Panc1 (cell line): Measurements from ENCODE around the gene MTAP. TPM values are rescaled to one million over a fixed set of nuclear protein-coding genes. Genes with fewer than 3 reads are reported as not detected.

Experiments
- ATAC-seq: fragments of 200-7000 bp; cut with Tn5 transposase; 2 replicates; pipeline ENCODE4 v1.9.1; 2020; ENCODE audit warnings: mild to moderate bottlenecking, moderate library complexity
- BruUV-seq: library from RNA; stranded (reverse); fragments of 400-500 nt; replicated peaks from 2 replicates; lab custom pipeline; 2021; lab: Mats Ljungman, UMichigan
- CTCF ChIA-PET: fragments of 300-600 bp; sonication (Branson Sonifier 250); formaldehyde crosslinking; loops from one replicate; lab custom pipeline; 2022; ENCODE audit warnings: antibody characterized with exemption; lab: Charles Lee
- POLR2A ChIA-PET: fragments of 300-600 bp; sonication (Branson Sonifier 250); formaldehyde crosslinking; loops from one replicate; lab custom pipeline; 2022; ENCODE audit warnings: antibody characterized with exemption; lab: Charles Lee
- DNase-seq: peaks from one replicate; pipeline ENCODE4 v3.0.0-alpha.2; 2010; ENCODE audit warnings: low read depth, low spot score
- H3K27ac ChIP-seq: 2 replicates; pipeline ENCODE4 v1.5.1; 2011; ENCODE audit warnings: mild to moderate bottlenecking, low read length, inconsistent platforms
- H3K27me3 ChIP-seq: fragments of 200-500 bp; sonication (Bioruptor generic); 2 replicates; pipeline ENCODE4 v1.6.0; 2014; ENCODE audit warnings: low read length, inconsistent platforms; ENCODE audit not compliant: control insufficient read depth, insufficient read depth
- H3K36me3 ChIP-seq: fragments of 200-500 bp; sonication (Bioruptor generic); 2 replicates; pipeline ENCODE4 v1.5.1; 2014; ENCODE audit warnings: inconsistent platforms, mild to moderate bottlenecking, low read length, moderate library complexity; ENCODE audit not compliant: control insufficient read depth, insufficient read depth
- H3K4me1 ChIP-seq: 2 replicates; pipeline ENCODE4 v1.5.1; 2011; ENCODE audit warnings: inconsistent platforms, mild to moderate bottlenecking, low read length, moderate library complexity; ENCODE audit not compliant: control insufficient read depth, insufficient read depth
- H3K4me3 ChIP-seq, 2 experiments: 2 replicates each; pipeline ENCODE4 v1.5.1; 2011 to 2012; ENCODE audit warnings: low read depth in 2 of 2, low read length in 2 of 2, mild to moderate bottlenecking in 2 of 2, inconsistent platforms in 1 of 2, moderate library complexity in 1 of 2
- H3K9me3 ChIP-seq: fragments of 200-500 bp; sonication (Bioruptor generic); 2 replicates; pipeline ENCODE4 v1.5.1; 2014; ENCODE audit warnings: low read depth, mild to moderate bottlenecking, inconsistent platforms, low read length, moderate library complexity; ENCODE audit not compliant: control insufficient read depth, insufficient read depth
- CTCF ChIP-seq: fragments of 450-650 bp; IDR thresholded peaks from 2 replicates; pipeline ENCODE4 v1.5.1; 2017; ENCODE audit warnings: mild to moderate bottlenecking
- POLR2AphosphoS5 ChIP-seq: IDR thresholded peaks from 2 replicates; pipeline ENCODE4 v1.6.1; 2012; ENCODE audit warnings: mild to moderate bottlenecking, low read depth, low read length, moderate library complexity
- REST ChIP-seq, 2 experiments: IDR thresholded peaks; 2 replicates each; pipeline ENCODE4 v1.6.1; 2011 to 2012; ENCODE audit warnings: low read depth in 2 of 2, control low read depth in 1 of 2, low read length in 1 of 2, mild to moderate bottlenecking in 1 of 2, moderate library complexity in 1 of 2; ENCODE audit not compliant: insufficient read depth in 1 of 2
- SIN3A ChIP-seq: IDR thresholded peaks from 2 replicates; pipeline ENCODE4 v1.6.1; 2012; ENCODE audit warnings: low read depth, mild to moderate bottlenecking, low read length, moderate library complexity, borderline replicate concordance; ENCODE audit not compliant: insufficient read depth
- TCF7L2 ChIP-seq: IDR thresholded peaks from 2 replicates; pipeline ENCODE4 v1.6.1; 2011; ENCODE audit warnings: mild to moderate bottlenecking, low read depth, low read length, inconsistent platforms
- in situ Hi-C: cut with HindIII; loops from 2 replicates; pipeline ENCODE4 v1.10.0; 2016; ENCODE audit warnings: low sequenced_read_pairs, low pct_unique_long_range_greater_than_20kb
- intact Hi-C: fragments of 100-400 bp; cut with micrococcal nuclease; formaldehyde crosslinking; loops from one replicate; pipeline ENCODE4 v1.10.0; 2022; ENCODE audit not compliant: unreplicated experiment
- total RNA-seq: library from RNA; stranded (reverse); gene quantifications from one replicate; pipeline ENCODE4 v1.2.1, GENCODE V29; 2021; ENCODE audit not compliant: unreplicated experiment

Gene MTAP
- total RNA-seq, 1 experiment from 2014 or later, result 9.6 TPM

GRCh38 chr9:21906881-21907280 lies 104.4 kb downstream of the MTAP start:
- ChIA-PET CTCF (no interaction called here), POLR2A (no interaction called here)
- H3K4me3 ChIP-seq, result no peak overlapping the region
- no peak overlapping the region for H3K27ac ChIP-seq
- no TSS peak for BruUV-seq
- H3K36me3 ChIP-seq, result no peaks in the 10 kb centered on the region
- H3K27me3 ChIP-seq, result no peaks in the 10 kb centered on the region
- DNase-seq, result no peak
- no peaks in the 10 kb centered on the region for H3K4me1 ChIP-seq
- no peaks in the 10 kb centered on the region for H3K9me3 ChIP-seq
- intact Hi-C loops, result no loop called here
- in situ Hi-C loops, result no loop called here
- ATAC-seq, result no peak
- no peak for TF ChIP-seq CTCF
- no peak for TF ChIP-seq POLR2AphosphoS5
- no peak for TF ChIP-seq TCF7L2
- TF ChIP-seq SIN3A, result no peak
- TF ChIP-seq REST (IDR thresholded peaks at IDR 0.05; ENCODE audit: insufficient read depth in 1 of 2, low read depth in 2 of 2, low read length in 1 of 2), result no peak

- DNase-seq (no peak), ATAC-seq (no peak)
- BruUV-seq, result no TSS peak
- POLR2A ChIA-PET, result no interaction called here
- no peak overlapping the region for H3K27ac ChIP-seq
- no peaks in the 10 kb centered on the region for H3K27me3 ChIP-seq
- H3K4me3 ChIP-seq, result no peak overlapping the region
- intact Hi-C loops (no loop called here), in situ Hi-C loops (no loop called here)
- H3K36me3 ChIP-seq, result no peaks in the 10 kb centered on the region
- no peaks in the 10 kb centered on the region for H3K4me1 ChIP-seq
- no peaks in the 10 kb centered on the region for H3K9me3 ChIP-seq
- CTCF ChIA-PET, result no interaction called here
- TF ChIP-seq SIN3A, result no peak
- no peak for TF ChIP-seq TCF7L2
- TF ChIP-seq POLR2AphosphoS5, result no peak
- TF ChIP-seq REST (IDR thresholded peaks at IDR 0.05; ENCODE audit: insufficient read depth in 1 of 2, low read depth in 2 of 2, low read length in 1 of 2), result no peak
- TF ChIP-seq CTCF, result no peak
Measured at GRCh38 chr9:21919377-21920362, 117.2 kb downstream of the MTAP start.
